H1 (cell line): ENCODE data around the gene CEND1. TPM values are rescaled to one million over a fixed set of nuclear protein-coding genes. Genes with fewer than 3 reads are reported as not detected.

Experiments
- ASH2L ChIP-seq: fragments of 200-600, 300-600 bp; sonication (generic); IDR thresholded peaks from one replicate; pipeline ENCODE4 v1.7.1; 2017; ENCODE audit warnings: low read length
- BRCA1 ChIP-seq: IDR thresholded peaks from 2 replicates; pipeline ENCODE4 v1.6.1; 2012; ENCODE audit warnings: low read depth, low read length, improper control_type of control experiment
- CBX5 ChIP-seq: fragments of 300-800, 300-1000 bp; sonication (generic); IDR thresholded peaks from 2 replicates; pipeline ENCODE4 v1.7.1; 2016; ENCODE audit warnings: antibody characterized with exemption, low read length, low read depth
- CREB1 ChIP-seq: IDR thresholded peaks from 2 replicates; pipeline ENCODE4 v1.6.1; 2012; ENCODE audit warnings: inconsistent platforms
- HDAC2 ChIP-seq, 2 experiments: fragments of 300-600 bp in 1 of 2; sonication (generic) in 1 of 2; IDR thresholded peaks; 2 replicates each; pipeline ENCODE4 v1.6.1; 2011 to 2012; ENCODE audit warnings: low read depth in 2 of 2, low read length in 2 of 2, mild to moderate bottlenecking in 2 of 2, moderate library complexity in 2 of 2, borderline replicate concordance in 1 of 2, inconsistent platforms in 1 of 2
- KDM4A ChIP-seq: IDR thresholded peaks from one replicate; pipeline ENCODE4 v1.7.1; 2012; ENCODE audit warnings: low read depth, mild to moderate bottlenecking, moderate library complexity, low read length, inconsistent platforms; ENCODE audit not compliant: severe bottlenecking
- NANOG ChIP-seq: IDR thresholded peaks from 2 replicates; pipeline ENCODE4 v1.6.1; 2011; ENCODE audit warnings: low read length, low read depth, mild to moderate bottlenecking, inconsistent platforms; ENCODE audit not compliant: insufficient read depth, poor library complexity, severe bottlenecking
- PHF8 ChIP-seq: fragments of 200-600 bp; sonication (generic); conservative IDR thresholded peaks from 2 replicates; pipeline ENCODE4 v1.7.1; 2012; ENCODE audit warnings: low read depth, mild to moderate bottlenecking, inconsistent platforms, low read length, moderate library complexity
- POLR2A ChIP-seq, 2 experiments: IDR thresholded peaks; 1 replicate in 1 of 2; 2 replicates in 1 of 2; pipeline ENCODE4 v1.6.1; 2011; ENCODE audit warnings: low read depth in 2 of 2, low read length in 2 of 2, mild to moderate bottlenecking in 2 of 2; ENCODE audit errors: control extremely low read depth in 1 of 2
- RXRA ChIP-seq: IDR thresholded peaks from 2 replicates; pipeline ENCODE4 v1.6.1; 2011; ENCODE audit warnings: low read depth, mild to moderate bottlenecking, low read length, moderate library complexity; ENCODE audit not compliant: insufficient read depth
- TBP ChIP-seq: IDR thresholded peaks from 2 replicates; pipeline ENCODE4 v1.6.1; 2011; ENCODE audit warnings: low read depth, low read length, improper control_type of control experiment
- polyA plus RNA-seq, 7 experiments: library from polyadenylated mRNA; depleted of rRNA in 3 of 7; stranded (reverse) in 5 of 7; unstranded in 2 of 7; fragments of >200 nt in 5 of 7; fragments of 200-250 nt in 2 of 7; gene quantifications; 1 replicate in 5 of 7; 2 replicates in 1 of 7; 4 replicates in 1 of 7; pipeline versions ENCODE4 v1.2.1 to v1.2.3, GENCODE V29; 2011 to 2013; ENCODE audit warnings: missing spikeins in 2 of 7, mixed read lengths in 2 of 7
- total RNA-seq: library from RNA; stranded (reverse); fragmentation: NEBNext Ultra II Directional; extraction: Animal tissue kit (Norgen Biotek cat#: 25700); gene quantifications from 2 replicates; pipeline ENCODE4 v1.2.1, GENCODE V29; 2021
- TF ChIP-seq, protein P1 (sequence below): IDR thresholded peaks from 2 replicates; pipeline ENCODE4 v1.6.1; 2012; ENCODE audit warnings: low read length, inconsistent platforms
- TF ChIP-seq, protein P2 (sequence below): IDR thresholded peaks from 2 replicates; pipeline ENCODE4 v1.6.1; 2012; ENCODE audit warnings: inconsistent platforms
- TF ChIP-seq, protein P3 (sequence below): IDR thresholded peaks from 2 replicates; pipeline ENCODE4 v1.6.1; 2011; ENCODE audit warnings: low read length, improper control_type of control experiment

The CEND1 gene
- total and polyA plus RNA-seq, 2 of the 8 experiments (the other 6 are each of a cell fraction or from before 2014, with no cell fraction given): 0.82 to 5.0 TPM

DNA sequence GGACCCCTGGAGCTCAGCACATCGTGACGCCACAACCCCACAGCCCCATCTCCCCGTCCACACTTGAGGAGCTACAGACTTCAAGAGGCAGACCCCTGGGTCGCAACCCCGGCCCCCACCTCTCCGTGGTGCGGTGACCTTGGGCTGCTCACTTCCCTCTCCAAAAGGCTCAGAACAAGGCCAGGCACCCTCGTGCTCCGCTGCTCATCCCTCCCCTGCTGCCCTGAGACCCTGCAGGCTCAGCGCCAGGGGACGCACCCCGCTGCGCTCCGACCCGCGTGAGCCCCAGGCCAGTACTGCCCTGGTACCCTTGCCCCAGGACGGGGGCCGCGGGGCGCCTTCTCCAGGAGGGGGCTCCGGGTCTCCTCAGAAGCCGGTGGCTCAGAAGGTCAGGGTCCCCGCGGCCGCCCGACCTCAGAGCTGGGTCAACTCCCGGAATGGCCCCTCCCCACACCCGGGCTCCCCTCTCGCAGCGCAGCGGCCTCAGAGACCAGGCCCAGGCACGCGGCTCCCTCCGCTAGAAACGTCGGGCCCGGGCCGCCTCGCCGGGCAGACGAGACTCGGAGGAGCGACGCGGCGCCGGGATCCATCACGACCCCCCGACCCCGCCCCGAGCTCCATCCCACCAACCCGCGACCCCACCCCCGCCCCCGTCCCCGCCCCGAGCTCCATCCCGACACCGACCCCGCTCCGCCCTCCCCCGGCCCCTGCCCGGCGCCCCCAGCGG lies 13.2 kb downstream of the CEND1 start (continued):
- TF ChIP-seq, protein P1, sequence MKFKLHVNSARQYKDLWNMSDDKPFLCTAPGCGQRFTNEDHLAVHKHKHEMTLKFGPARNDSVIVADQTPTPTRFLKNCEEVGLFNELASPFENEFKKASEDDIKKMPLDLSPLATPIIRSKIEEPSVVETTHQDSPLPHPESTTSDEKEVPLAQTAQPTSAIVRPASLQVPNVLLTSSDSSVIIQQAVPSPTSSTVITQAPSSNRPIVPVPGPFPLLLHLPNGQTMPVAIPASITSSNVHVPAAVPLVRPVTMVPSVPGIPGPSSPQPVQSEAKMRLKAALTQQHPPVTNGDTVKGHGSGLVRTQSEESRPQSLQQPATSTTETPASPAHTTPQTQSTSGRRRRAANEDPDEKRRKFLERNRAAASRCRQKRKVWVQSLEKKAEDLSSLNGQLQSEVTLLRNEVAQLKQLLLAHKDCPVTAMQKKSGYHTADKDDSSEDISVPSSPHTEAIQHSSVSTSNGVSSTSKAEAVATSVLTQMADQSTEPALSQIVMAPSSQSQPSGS: no peak
- TF ChIP-seq, protein P2, sequence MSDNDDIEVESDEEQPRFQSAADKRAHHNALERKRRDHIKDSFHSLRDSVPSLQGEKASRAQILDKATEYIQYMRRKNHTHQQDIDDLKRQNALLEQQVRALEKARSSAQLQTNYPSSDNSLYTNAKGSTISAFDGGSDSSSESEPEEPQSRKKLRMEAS: peak; percentile 18
- TF ChIP-seq NANOG (no peak), ASH2L (peak; percentile 12), KDM4A (peak; percentile 65), CREB1 (0 out of 2 replicates have a peak, but pooled peaks have one; percentile 40), HDAC2 (IDR thresholded peaks at IDR 0.05; ENCODE audit: borderline replicate concordance in 1 of 2, low read depth in 2 of 2, low read length in 2 of 2) (no peak), POLR2A (IDR thresholded peaks at IDR 0.05; ENCODE audit: control extremely low read depth in 1 of 2, low read depth in 2 of 2, low read length in 2 of 2) (peak in 1 of 2 experiments; percentile 2; a peak in 1 of 3 replicates), CBX5 (no peak), RXRA (no peak), TBP (no peak), PHF8 (0 out of 2 replicates have a peak, but pooled peaks have one; percentile 14), BRCA1 (no peak)
- TF ChIP-seq, protein P3, sequence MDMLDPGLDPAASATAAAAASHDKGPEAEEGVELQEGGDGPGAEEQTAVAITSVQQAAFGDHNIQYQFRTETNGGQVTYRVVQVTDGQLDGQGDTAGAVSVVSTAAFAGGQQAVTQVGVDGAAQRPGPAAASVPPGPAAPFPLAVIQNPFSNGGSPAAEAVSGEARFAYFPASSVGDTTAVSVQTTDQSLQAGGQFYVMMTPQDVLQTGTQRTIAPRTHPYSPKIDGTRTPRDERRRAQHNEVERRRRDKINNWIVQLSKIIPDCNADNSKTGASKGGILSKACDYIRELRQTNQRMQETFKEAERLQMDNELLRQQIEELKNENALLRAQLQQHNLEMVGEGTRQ: no peak
